IPS-NIHi7 (cell line): Measurements from ENCODE around the gene ZNF860.

Experiments
- DNase-seq: peaks from one replicate; pipeline ENCODE4 v3.0.0; 2012; ENCODE audit warnings: mixed read lengths; ENCODE audit errors: extremely low spot score

ZNF860 gene

GRCh38 chr3:31981206-31982181, at the start of gene ZNF860, which contains the start of gene OSBPL10:
ZNF860 (plus strand) TSS chr3:31981750; CDS start chr3:31989080, 7,330 bp downstream.
OSBPL10 (minus strand) TSS chr3:31981262; CDS start chr3:31981179, 83 bp downstream.
- peak; percentile 81 for DNase-seq

- no peak for DNase-seq
Observed at GRCh38 chr3:31932990-31933389, 48.6 kb upstream of the ZNF860 start.

GRCh38 chr3:31934018-31934417, 47.5 kb upstream of the ZNF860 start:
- DNase-seq, result no peak

- DNase-seq, result no peak
Observed at GRCh38 chr3:31934866-31935265, 46.7 kb upstream of the ZNF860 start.

- DNase-seq, result no peak
Observed at GRCh38 chr3:31936420-31937060, 45.0 kb upstream of the ZNF860 start.

- DNase-seq, result no peak
Observed at GRCh38 chr3:31937225-31937624, 44.3 kb upstream of the ZNF860 start.

GRCh38 chr3:31942446-31942845, 39.1 kb upstream of the ZNF860 start:
- no peak for DNase-seq

GRCh38 chr3:31943041-31943440, 38.5 kb upstream of the ZNF860 start:
- DNase-seq, result no peak

GRCh38 chr3:31945738-31946052, 35.9 kb upstream of the ZNF860 start:
- DNase-seq, result no peak

- DNase-seq, result no peak
Observed at GRCh38 chr3:31946484-31947081, 35.0 kb upstream of the ZNF860 start.

GRCh38 chr3:31947162-31947561, 34.4 kb upstream of the ZNF860 start:
- no peak for DNase-seq

GRCh38 chr3:31947671-31948091, 33.9 kb upstream of the ZNF860 start:
- DNase-seq, result no peak

- no peak for DNase-seq
Observed at GRCh38 chr3:31948280-31948679, 33.3 kb upstream of the ZNF860 start.

- no peak for DNase-seq
Observed at GRCh38 chr3:31952205-31952604, 29.3 kb upstream of the ZNF860 start.

GRCh38 chr3:31953091-31953490, 28.5 kb upstream of the ZNF860 start:
- no peak for DNase-seq

GRCh38 chr3:31953636-31954035, 27.9 kb upstream of the ZNF860 start:
- no peak for DNase-seq

- no peak for DNase-seq
Observed at GRCh38 chr3:31955581-31955980, 26.0 kb upstream of the ZNF860 start.

GRCh38 chr3:31957106-31957505, 24.4 kb upstream of the ZNF860 start:
- no peak for DNase-seq

GRCh38 chr3:31958701-31959152, 22.8 kb upstream of the ZNF860 start:
- no peak for DNase-seq

- no peak for DNase-seq
Observed at GRCh38 chr3:31959251-31959650, 22.3 kb upstream of the ZNF860 start.

GRCh38 chr3:31959951-31960792, 21.4 kb upstream of the ZNF860 start:
- no peak for DNase-seq
